Vagina (tissue), 2 donors: ENCODE results near the gene ZBTB20. TPM values are rescaled to one million over a fixed set of nuclear protein-coding genes. Genes with fewer than 3 reads are reported as not detected.

Experiments
- DNase-seq, 2 donors: peaks; one replicate each; pipeline ENCODE4 v3.0.0-alpha.2; 2017; ENCODE audit errors: extremely low spot score in 2 of 2
- H3K27ac ChIP-seq: fragments of 200-600 bp; sonication (generic); one replicate; pipeline ENCODE4 v1.5.1; 2019
- H3K27me3 ChIP-seq: fragments of 200-600 bp; sonication (generic); one replicate; pipeline ENCODE4 v1.5.1; 2019
- H3K36me3 ChIP-seq, 2 donors: fragments of 200-600 bp; sonication (generic); one replicate each; pipeline ENCODE4 v1.5.1; 2017 to 2019
- H3K4me1 ChIP-seq: fragments of 200-600 bp; sonication (generic); one replicate; pipeline ENCODE4 v1.5.1; 2019
- H3K4me3 ChIP-seq, 2 donors: fragments of 200-600 bp; sonication (generic); 1 replicate in 1 of 2; 2 replicates in 1 of 2; pipeline ENCODE4 v1.5.1; 2016 to 2019
- H3K9me3 ChIP-seq: fragments of 200-600 bp; sonication (generic); one replicate; pipeline ENCODE4 v1.5.1; 2019
- CTCF ChIP-seq, 3 experiments: fragments of 450-650 bp in 2 of 3; fragments of 200-600 bp in 1 of 3; sonication (generic) in 1 of 3; IDR thresholded peaks; one replicate each; pipeline ENCODE4 v1.5.1; 2017 to 2019; ENCODE audit warnings: antibody characterized with exemption in 3 of 3, mild to moderate bottlenecking in 2 of 3, moderate library complexity in 2 of 3
- POLR2A ChIP-seq, 2 donors: fragments of 450-650 bp; IDR thresholded peaks; one replicate each; pipeline ENCODE4 v1.6.1; 2017; ENCODE audit warnings: antibody characterized with exemption in 2 of 2, mild to moderate bottlenecking in 2 of 2, moderate library complexity in 2 of 2
- POLR2AphosphoS5 ChIP-seq, 2 donors: sonication (generic); formaldehyde crosslinking; IDR thresholded peaks; one replicate each; pipeline ENCODE4 v1.9.0; 2017; ENCODE audit warnings: antibody characterized with exemption in 2 of 2, mild to moderate bottlenecking in 2 of 2, low read depth in 1 of 2; ENCODE audit not compliant: insufficient read depth in 1 of 2
- intact Hi-C: fragments of 100-400 bp; cut with DNase I; formaldehyde crosslinking; loops from one replicate; pipeline ENCODE4 v1.15.1; 2023
- total RNA-seq: library from RNA; depleted of rRNA; stranded (reverse); fragments of >200 nt; gene quantifications from one replicate; pipeline ENCODE4 v1.2.3, GENCODE V29; 2016

Gene ZBTB20
- total RNA-seq, 1 donor from 2014 or later: 64.8 TPM

- TF ChIP-seq CTCF (IDR thresholded peaks at IDR 0.05) (no peak), POLR2AphosphoS5 (IDR thresholded peaks at IDR 0.05; ENCODE audit: insufficient read depth in 1 of 2, low read depth in 1 of 2) (no peak), POLR2A (IDR thresholded peaks at IDR 0.05) (no peak)
- H3K27ac ChIP-seq: no peak overlapping the region
- no peaks in the 10 kb centered on the region for H3K9me3 ChIP-seq
- no peak overlapping the region for H3K4me3 ChIP-seq
- H3K4me1 ChIP-seq: peaks cover 17% of the 10 kb centered on the region
- no peaks in the 10 kb centered on the region for H3K36me3 ChIP-seq
- intact Hi-C loops: no loop called here
- DNase-seq: no peak
- no peaks in the 10 kb centered on the region for H3K27me3 ChIP-seq
Measured at GRCh38 chr3:114606336-114606735, 540.8 kb downstream of the ZBTB20 start.

GRCh38 chr3:114600571-114600970 lies 546.5 kb downstream of the ZBTB20 start:
- H3K27ac ChIP-seq: no peak overlapping the region
- no peak for DNase-seq
- intact Hi-C loops: no loop called here
- no peak overlapping the region for H3K4me3 ChIP-seq
- no peaks in the 10 kb centered on the region for H3K4me1 ChIP-seq
- H3K36me3 ChIP-seq: no peaks in the 10 kb centered on the region
- H3K9me3 ChIP-seq: no peaks in the 10 kb centered on the region
- no peak for TF ChIP-seq POLR2A (IDR thresholded peaks at IDR 0.05)
- TF ChIP-seq POLR2AphosphoS5 (IDR thresholded peaks at IDR 0.05; ENCODE audit: insufficient read depth in 1 of 2, low read depth in 1 of 2): no peak
- no peak for TF ChIP-seq CTCF (IDR thresholded peaks at IDR 0.05)
- no peaks in the 10 kb centered on the region for H3K27me3 ChIP-seq

GRCh38 chr3:114597871-114598270 lies 549.2 kb downstream of the ZBTB20 start:
- no peak overlapping the region for H3K4me3 ChIP-seq
- intact Hi-C loops: no loop called here
- no peaks in the 10 kb centered on the region for H3K36me3 ChIP-seq
- no peaks in the 10 kb centered on the region for H3K9me3 ChIP-seq
- no peaks in the 10 kb centered on the region for H3K27me3 ChIP-seq
- no peak for DNase-seq
- H3K4me1 ChIP-seq: no peaks in the 10 kb centered on the region
- H3K27ac ChIP-seq: no peak overlapping the region
- TF ChIP-seq POLR2AphosphoS5 (IDR thresholded peaks at IDR 0.05; ENCODE audit: insufficient read depth in 1 of 2, low read depth in 1 of 2) (no peak), CTCF (IDR thresholded peaks at IDR 0.05) (no peak), POLR2A (IDR thresholded peaks at IDR 0.05) (no peak)

GRCh38 chr3:114597012-114597411 lies 550.1 kb downstream of the ZBTB20 start:
- intact Hi-C loops: no loop called here
- H3K27me3 ChIP-seq: no peaks in the 10 kb centered on the region
- TF ChIP-seq POLR2AphosphoS5 (IDR thresholded peaks at IDR 0.05; ENCODE audit: insufficient read depth in 1 of 2, low read depth in 1 of 2) (no peak), POLR2A (IDR thresholded peaks at IDR 0.05) (no peak), CTCF (IDR thresholded peaks at IDR 0.05) (no peak)

GRCh38 chr3:114596147-114596546 lies 550.9 kb downstream of the ZBTB20 start:
- Histone ChIP-seq H3K27me3 (no peaks in the 10 kb centered on the region), H3K4me3 (no peak overlapping the region), H3K9me3 (no peaks in the 10 kb centered on the region), H3K36me3 (no peaks in the 10 kb centered on the region), H3K27ac (no peak overlapping the region), H3K4me1 (no peaks in the 10 kb centered on the region)
- no peak for TF ChIP-seq CTCF (IDR thresholded peaks at IDR 0.05)
- TF ChIP-seq POLR2A (IDR thresholded peaks at IDR 0.05): no peak
- TF ChIP-seq POLR2AphosphoS5 (IDR thresholded peaks at IDR 0.05; ENCODE audit: insufficient read depth in 1 of 2, low read depth in 1 of 2): no peak
- intact Hi-C loops: no loop called here
- DNase-seq: no peak

More at GRCh38 chr3:114597012-114597411, 550.1 kb downstream of the ZBTB20 start:
- Histone ChIP-seq H3K9me3 (no peaks in the 10 kb centered on the region), H3K27ac (no peak overlapping the region), H3K4me1 (no peaks in the 10 kb centered on the region), H3K4me3 (no peak overlapping the region), H3K36me3 (no peaks in the 10 kb centered on the region)
- DNase-seq: no peak
